HepG2 (cell line): ENCODE results near the gene DGCR2. TPM values are rescaled to one million over a fixed set of nuclear protein-coding genes. Genes with fewer than 3 reads are reported as not detected.
A peak's percentile ranks its signal among the peaks of the same experiment; 100 is the strongest.

Source experiments
- ARID2 ChIP-seq: sonication (generic); formaldehyde crosslinking; IDR thresholded peaks from 2 replicates; pipeline ENCODE4 v1.8.1; 2022; ENCODE audit warnings: mild to moderate bottlenecking, missing genetic modification reagents, borderline replicate concordance
- KDM5B ChIP-seq: sonication (generic); formaldehyde crosslinking; IDR thresholded peaks from 2 replicates; pipeline ENCODE4 v1.4.0; 2020; ENCODE audit warnings: missing genetic modification reagents, mild to moderate bottlenecking, borderline replicate concordance
- NFAT5 ChIP-seq: sonication (generic); formaldehyde crosslinking; IDR thresholded peaks from 2 replicates; pipeline ENCODE4 v1.4.0; 2020; ENCODE audit warnings: missing genetic modification reagents
- RBFOX2 ChIP-seq: fragments of 200-400 bp; formaldehyde crosslinking; IDR thresholded peaks from 2 replicates; pipeline ENCODE4 v1.6.1; 2017; ENCODE audit warnings: low read depth, mild to moderate bottlenecking, low read length
- SP4 ChIP-seq: sonication (generic); formaldehyde crosslinking; IDR thresholded peaks from 2 replicates; pipeline ENCODE4 v1.8.1; 2023; ENCODE audit warnings: mild to moderate bottlenecking, missing genetic modification reagents
- TRIM22 ChIP-seq: fragments of 450-650 bp; IDR thresholded peaks from 2 replicates; pipeline ENCODE4 v1.6.1; 2017
- UBTF ChIP-seq: sonication (generic); formaldehyde crosslinking; IDR thresholded peaks from 2 replicates; pipeline ENCODE4 v1.4.0; 2020; ENCODE audit warnings: mild to moderate bottlenecking, missing genetic modification reagents
- ZBTB7A ChIP-seq: sonication (generic); formaldehyde crosslinking; IDR thresholded peaks from 2 replicates; pipeline ENCODE4 v1.8.0; 2022; ENCODE audit warnings: mild to moderate bottlenecking, missing genetic modification reagents
- ZNF275 ChIP-seq: sonication (generic); formaldehyde crosslinking; IDR thresholded peaks from 2 replicates; pipeline ENCODE4 v1.8.0; 2022; ENCODE audit warnings: missing genetic modification reagents, mild to moderate bottlenecking, inconsistent platforms, borderline replicate concordance
- ZNF567 ChIP-seq: sonication (generic); formaldehyde crosslinking; IDR thresholded peaks from 2 replicates; pipeline ENCODE4 v1.8.1; 2023; ENCODE audit warnings: mild to moderate bottlenecking, missing genetic modification reagents, borderline replicate concordance
- ZNF619 ChIP-seq: sonication (generic); formaldehyde crosslinking; IDR thresholded peaks from 2 replicates; pipeline ENCODE4 v1.4.0; 2020; ENCODE audit warnings: mild to moderate bottlenecking, missing genetic modification reagents
- ZNF687 ChIP-seq: sonication (generic); formaldehyde crosslinking; IDR thresholded peaks from 2 replicates; pipeline ENCODE4 v1.5.1; 2020; ENCODE audit warnings: mild to moderate bottlenecking, missing genetic modification reagents, moderate library complexity
- ZNF724P ChIP-seq: sonication (generic); formaldehyde crosslinking; IDR thresholded peaks from 2 replicates; pipeline ENCODE4 v1.8.0; 2022; ENCODE audit warnings: missing genetic modification reagents, borderline replicate concordance
- ZNF83 ChIP-seq: sonication (generic); formaldehyde crosslinking; IDR thresholded peaks from 2 replicates; pipeline ENCODE4 v1.4.0; 2020; ENCODE audit warnings: missing genetic modification reagents, mild to moderate bottlenecking, borderline replicate concordance
- polyA plus RNA-seq, 8 experiments: library from polyadenylated mRNA; depleted of rRNA in 3 of 8; stranded (reverse) in 7 of 8; unstranded in 1 of 8; fragments of >200 nt; fragmentation: Illumina TruSeq in 4 of 8; extraction: Trizol in 4 of 8; gene quantifications; 2 replicates each; pipeline versions ENCODE4 v1.2.1 to v1.2.3, GENCODE V29; 2011 to 2016; ENCODE audit warnings: low read depth in 4 of 8, missing spikeins in 1 of 8, mixed read lengths in 1 of 8; ENCODE audit not compliant: insufficient read depth in 1 of 8
- total RNA-seq, 5 experiments: library from RNA; depleted of rRNA; stranded (reverse); fragments of >200 nt; fragmentation: Illumina TruSeq; extraction: Trizol; gene quantifications; 2 replicates each; pipeline ENCODE4 v1.2.3, GENCODE V29; 2016; ENCODE audit warnings: low read depth in 1 of 5

Gene DGCR2
- total and polyA plus RNA-seq, 2 of the 13 experiments (the other 11 are each of a cell fraction or from before 2014, with no cell fraction given), result 23.1 to 35.3 TPM

GRCh38 chr22:19122143-19122751, at the start of gene DGCR2 (continued):
- TF ChIP-seq NFAT5 (CRISPR knock-in tag) (no peak), ZBTB7A (CRISPR knock-in tag) (no peak; the same call in 1 of the 2 replicates), ARID2 (no peak), RBFOX2 (peak; percentile 85), ZNF619 (CRISPR knock-in tag) (no peak), TRIM22 (no peak), KDM5B (no peak), ZNF567 (no peak), ZNF83 (CRISPR knock-in tag) (no peak), ZNF724P (CRISPR knock-in tag) (no peak), UBTF (peak; percentile 59; the same call in 1 of the 2 replicates), ZNF275 (CRISPR knock-in tag) (no peak), ZNF687 (peak; percentile 71), SP4 (CRISPR knock-in tag) (peak; percentile 84)
